ENCODE measurements around the gene MICAL3.
"Not testable (repeated sequence)": the region's sequence is repeated elsewhere in the genome, so short reads cannot be mapped to it uniquely, and the experiment has no call there.

Gene MICAL3

DNA sequence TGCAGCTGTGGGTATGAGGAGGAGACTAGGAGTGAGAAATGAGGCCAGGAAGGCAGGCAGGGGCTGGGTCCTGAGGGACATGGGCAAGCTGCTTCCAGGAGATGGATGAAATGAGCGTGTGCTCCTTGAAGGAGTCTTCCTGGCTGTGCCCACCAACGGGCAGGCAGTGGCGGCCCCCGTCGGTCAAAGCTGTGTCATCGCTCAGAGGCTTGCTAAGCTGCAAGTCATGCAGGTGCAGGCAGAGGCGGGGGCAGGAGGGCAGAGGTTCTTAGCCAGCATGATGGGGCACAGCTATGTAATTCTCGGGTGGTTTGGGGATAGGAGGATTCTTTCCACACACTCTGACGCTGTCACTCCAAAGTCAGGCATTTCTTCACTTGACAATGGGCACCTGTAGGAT lies 40.9 kb upstream of the MICAL3 start:
- Histone ChIP-seq H3K4me1 (ENCODE audit: insufficient read depth, poor library complexity, severe bottlenecking) (peaks cover 34% of the 10 kb centered on the region), H3K9me3 (ENCODE audit: severe bottlenecking) (no peaks in the 10 kb centered on the region), H3K27ac (ENCODE audit: poor library complexity, severe bottlenecking) (no peak overlapping the region), H3K4me3 (ENCODE audit: severe bottlenecking) (no peak overlapping the region), H3K27me3 (ENCODE audit: insufficient read depth, poor library complexity, severe bottlenecking) (no peaks in the 10 kb centered on the region), H3K36me3 (ENCODE audit: low read depth) (no peaks in the 10 kb centered on the region)
- TF ChIP-seq, protein P1, sequence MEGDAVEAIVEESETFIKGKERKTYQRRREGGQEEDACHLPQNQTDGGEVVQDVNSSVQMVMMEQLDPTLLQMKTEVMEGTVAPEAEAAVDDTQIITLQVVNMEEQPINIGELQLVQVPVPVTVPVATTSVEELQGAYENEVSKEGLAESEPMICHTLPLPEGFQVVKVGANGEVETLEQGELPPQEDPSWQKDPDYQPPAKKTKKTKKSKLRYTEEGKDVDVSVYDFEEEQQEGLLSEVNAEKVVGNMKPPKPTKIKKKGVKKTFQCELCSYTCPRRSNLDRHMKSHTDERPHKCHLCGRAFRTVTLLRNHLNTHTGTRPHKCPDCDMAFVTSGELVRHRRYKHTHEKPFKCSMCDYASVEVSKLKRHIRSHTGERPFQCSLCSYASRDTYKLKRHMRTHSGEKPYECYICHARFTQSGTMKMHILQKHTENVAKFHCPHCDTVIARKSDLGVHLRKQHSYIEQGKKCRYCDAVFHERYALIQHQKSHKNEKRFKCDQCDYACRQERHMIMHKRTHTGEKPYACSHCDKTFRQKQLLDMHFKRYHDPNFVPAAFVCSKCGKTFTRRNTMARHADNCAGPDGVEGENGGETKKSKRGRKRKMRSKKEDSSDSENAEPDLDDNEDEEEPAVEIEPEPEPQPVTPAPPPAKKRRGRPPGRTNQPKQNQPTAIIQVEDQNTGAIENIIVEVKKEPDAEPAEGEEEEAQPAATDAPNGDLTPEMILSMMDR (IDR thresholded peaks at IDR 0.05; ENCODE audit: poor library complexity, severe bottlenecking): no peak
- DNase-seq (ENCODE audit: low spot score): no peak
- peak; percentile 18; the same call in 2 of the 3 replicates for ATAC-seq (ENCODE audit: low read depth)

DNA sequence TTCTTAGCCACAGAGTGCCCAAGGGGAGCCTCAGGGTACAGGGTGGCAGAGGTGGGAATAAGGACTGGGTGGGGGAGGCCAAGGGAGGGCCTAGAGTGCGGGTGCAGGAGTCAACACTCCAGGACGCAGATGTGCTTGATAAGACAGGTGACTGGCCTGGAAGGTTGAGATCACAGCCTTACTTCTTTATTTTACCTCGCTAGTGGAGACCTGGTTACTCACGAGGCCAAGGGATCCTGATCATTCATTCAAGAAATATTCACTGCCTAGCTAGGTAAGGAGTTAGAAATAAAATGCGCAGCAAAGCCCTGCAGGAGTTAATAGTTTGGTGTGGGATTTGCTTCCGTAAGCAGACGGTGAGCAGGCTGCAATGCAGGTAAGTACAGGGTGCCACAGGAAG lies 40.3 kb upstream of the MICAL3 start:
- TF ChIP-seq, protein P1 (IDR thresholded peaks at IDR 0.05; ENCODE audit: poor library complexity, severe bottlenecking): no peak
- Histone ChIP-seq H3K36me3 (ENCODE audit: low read depth) (no peaks in the 10 kb centered on the region), H3K27me3 (ENCODE audit: insufficient read depth, poor library complexity, severe bottlenecking) (no peaks in the 10 kb centered on the region), H3K4me3 (ENCODE audit: severe bottlenecking) (no peak overlapping the region), H3K9me3 (ENCODE audit: severe bottlenecking) (no peaks in the 10 kb centered on the region), H3K4me1 (ENCODE audit: insufficient read depth, poor library complexity, severe bottlenecking) (peaks cover 33% of the 10 kb centered on the region), H3K27ac (ENCODE audit: poor library complexity, severe bottlenecking) (peak overlapping the region; percentile 48)
- DNase-seq (ENCODE audit: low spot score) (no peak), ATAC-seq (ENCODE audit: low read depth) (no peak)

DNA sequence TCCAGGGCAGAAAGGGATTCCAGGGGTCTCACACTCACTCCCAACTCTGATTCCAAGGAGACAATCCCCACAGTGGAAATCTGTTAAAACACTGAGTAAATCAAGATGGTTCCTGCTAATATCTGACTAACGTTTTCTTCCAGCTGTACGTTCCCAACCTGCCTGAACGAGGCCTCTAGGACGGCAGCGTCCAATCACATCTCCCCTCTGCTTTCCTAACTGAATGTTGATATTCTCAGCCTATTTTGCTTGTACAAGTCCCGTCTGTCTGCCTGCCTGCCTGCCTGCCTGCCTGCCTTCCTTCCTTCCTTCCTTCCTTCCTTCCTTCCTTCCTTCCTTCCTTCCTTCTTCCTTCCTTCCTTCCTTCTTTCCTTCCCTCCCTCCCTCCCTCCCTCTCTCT lies 39.4 kb upstream of the MICAL3 start:
- Histone ChIP-seq H3K27ac (ENCODE audit: poor library complexity, severe bottlenecking) (peak overlapping the region; percentile 48), H3K4me1 (ENCODE audit: insufficient read depth, poor library complexity, severe bottlenecking) (peaks cover 33% of the 10 kb centered on the region)
- H3K4me3 ChIP-seq (ENCODE audit: severe bottlenecking); H3K27me3 ChIP-seq (ENCODE audit: insufficient read depth, poor library complexity, severe bottlenecking); H3K9me3 ChIP-seq (ENCODE audit: severe bottlenecking); H3K36me3 ChIP-seq (ENCODE audit: low read depth); DNase-seq (ENCODE audit: low spot score); ATAC-seq (ENCODE audit: low read depth): not testable (repeated sequence)

DNA sequence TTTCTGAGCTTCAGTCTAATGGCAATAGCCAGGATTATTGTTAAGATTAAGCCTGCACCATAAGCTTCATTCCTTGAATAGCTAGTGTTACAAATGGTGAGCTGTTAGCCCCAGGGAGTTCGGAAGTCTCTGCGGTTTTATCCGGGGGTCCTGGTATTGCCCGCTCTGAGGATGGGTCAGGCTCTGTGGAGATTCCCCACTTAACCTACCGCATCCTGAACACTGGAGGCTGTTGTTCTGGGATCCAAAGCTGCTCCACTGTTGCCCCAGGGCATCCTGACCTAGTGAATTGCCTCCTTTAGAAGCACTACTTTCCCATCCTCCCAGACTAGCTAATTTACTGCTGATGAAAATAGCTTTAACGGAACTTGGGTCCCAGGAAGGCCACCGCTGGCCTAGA lies 38.9 kb upstream of the MICAL3 start:
- TF ChIP-seq, protein P1 (IDR thresholded peaks at IDR 0.05; ENCODE audit: poor library complexity, severe bottlenecking): no peak
- no peak overlapping the region for H3K4me3 ChIP-seq (ENCODE audit: severe bottlenecking)
- peak overlapping the region; percentile 48 for H3K27ac ChIP-seq (ENCODE audit: poor library complexity, severe bottlenecking)
- H3K9me3 ChIP-seq (ENCODE audit: severe bottlenecking): no peaks in the 10 kb centered on the region
- ATAC-seq (ENCODE audit: low read depth) (peak; percentile 43; the same call in 2 of the 3 replicates), DNase-seq (ENCODE audit: low spot score) (no peak)
- H3K36me3 ChIP-seq (ENCODE audit: low read depth): no peaks in the 10 kb centered on the region
- H3K4me1 ChIP-seq (ENCODE audit: insufficient read depth, poor library complexity, severe bottlenecking): peaks cover 33% of the 10 kb centered on the region
- H3K27me3 ChIP-seq (ENCODE audit: insufficient read depth, poor library complexity, severe bottlenecking): no peaks in the 10 kb centered on the region

DNA sequence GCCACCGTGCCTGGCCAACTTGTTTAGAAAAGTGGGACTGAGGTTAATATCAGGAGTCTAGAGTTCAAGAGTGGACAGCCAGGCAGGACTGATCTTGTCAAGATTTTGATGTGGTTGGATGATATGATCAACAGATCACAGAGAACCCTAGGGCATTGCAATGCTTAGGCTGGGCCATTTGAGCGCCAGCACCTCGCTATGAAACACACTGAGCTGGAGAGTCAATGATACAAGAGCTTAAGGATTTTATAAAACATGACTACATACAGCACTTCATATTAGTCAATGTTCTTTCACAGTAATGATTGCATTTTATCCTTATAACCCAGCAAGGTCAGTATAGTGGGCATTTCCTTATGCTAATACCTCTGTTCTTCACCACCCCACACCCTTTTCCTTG lies 38.1 kb upstream of the MICAL3 start:
- ATAC-seq (ENCODE audit: low read depth): no peak

More for the DNA sequence above, 38.1 kb upstream of the MICAL3 start:
- peak overlapping the region; percentile 48 for H3K27ac ChIP-seq (ENCODE audit: poor library complexity, severe bottlenecking)
- no peaks in the 10 kb centered on the region for H3K27me3 ChIP-seq (ENCODE audit: insufficient read depth, poor library complexity, severe bottlenecking)
- H3K36me3 ChIP-seq (ENCODE audit: low read depth): no peaks in the 10 kb centered on the region
- no peak for DNase-seq (ENCODE audit: low spot score)
- no peak overlapping the region for H3K4me3 ChIP-seq (ENCODE audit: severe bottlenecking)
- TF ChIP-seq, protein P1 (IDR thresholded peaks at IDR 0.05; ENCODE audit: poor library complexity, severe bottlenecking): no peak
- H3K4me1 ChIP-seq (ENCODE audit: insufficient read depth, poor library complexity, severe bottlenecking): peaks cover 40% of the 10 kb centered on the region
- no peaks in the 10 kb centered on the region for H3K9me3 ChIP-seq (ENCODE audit: severe bottlenecking)
